Activated gamma-delta T cell treated with anti-CD3 and anti-CD28 coated beads, Interleukin-2, amount 50 U/mL, for 16 hours (primary cell): ENCODE results near the gene STPG3.

Source experiments
- DNase-seq: peaks from one replicate; pipeline ENCODE4 v3.0.0-alpha.2; 2020; ENCODE audit warnings: low read depth

The STPG3 gene

DNA sequence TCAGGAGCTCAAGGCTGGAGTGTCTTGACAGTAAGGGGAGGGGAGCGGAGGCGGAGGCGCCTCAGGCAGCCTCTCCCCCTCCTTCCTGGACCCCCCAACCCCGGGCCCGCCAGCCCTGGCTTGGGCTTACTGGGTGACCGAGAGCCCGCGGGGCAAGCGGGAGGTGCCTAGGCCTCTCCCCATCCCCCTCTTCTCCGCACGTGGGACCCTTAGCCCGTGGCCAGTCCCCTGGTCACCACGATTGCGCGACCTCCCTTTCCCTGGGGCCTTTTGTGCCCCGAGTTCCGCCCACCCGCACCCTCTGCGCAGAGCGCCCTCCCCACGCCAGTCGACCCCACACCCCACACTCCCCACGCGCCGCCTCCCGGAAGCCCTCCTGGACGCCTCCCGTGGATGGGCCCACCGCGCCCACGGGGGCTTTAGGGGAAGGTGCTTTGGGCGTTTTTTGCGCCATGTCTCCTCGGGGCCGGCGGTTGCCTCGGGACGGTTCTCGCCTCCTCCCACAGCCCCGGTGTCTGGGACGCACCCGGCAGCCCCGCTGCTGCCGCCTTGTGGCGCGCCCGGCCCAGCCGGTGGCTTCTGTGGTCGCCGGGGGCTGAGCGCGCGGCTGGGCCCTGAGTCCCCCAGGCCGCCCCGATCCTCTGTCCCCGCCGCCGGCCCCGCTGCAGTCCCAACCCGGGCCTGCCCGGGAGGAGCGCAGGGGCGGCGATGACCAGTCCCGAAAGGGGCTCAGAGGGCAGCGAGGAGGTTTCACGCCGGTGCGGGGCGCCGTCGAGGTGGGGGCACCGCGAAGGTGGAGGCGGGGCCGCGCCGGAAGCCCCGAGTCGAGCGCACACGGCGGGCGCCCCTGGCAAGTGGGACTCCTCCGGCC, 29.6 kb downstream of the STPG3 start:
- no peak for DNase-seq

DNA sequence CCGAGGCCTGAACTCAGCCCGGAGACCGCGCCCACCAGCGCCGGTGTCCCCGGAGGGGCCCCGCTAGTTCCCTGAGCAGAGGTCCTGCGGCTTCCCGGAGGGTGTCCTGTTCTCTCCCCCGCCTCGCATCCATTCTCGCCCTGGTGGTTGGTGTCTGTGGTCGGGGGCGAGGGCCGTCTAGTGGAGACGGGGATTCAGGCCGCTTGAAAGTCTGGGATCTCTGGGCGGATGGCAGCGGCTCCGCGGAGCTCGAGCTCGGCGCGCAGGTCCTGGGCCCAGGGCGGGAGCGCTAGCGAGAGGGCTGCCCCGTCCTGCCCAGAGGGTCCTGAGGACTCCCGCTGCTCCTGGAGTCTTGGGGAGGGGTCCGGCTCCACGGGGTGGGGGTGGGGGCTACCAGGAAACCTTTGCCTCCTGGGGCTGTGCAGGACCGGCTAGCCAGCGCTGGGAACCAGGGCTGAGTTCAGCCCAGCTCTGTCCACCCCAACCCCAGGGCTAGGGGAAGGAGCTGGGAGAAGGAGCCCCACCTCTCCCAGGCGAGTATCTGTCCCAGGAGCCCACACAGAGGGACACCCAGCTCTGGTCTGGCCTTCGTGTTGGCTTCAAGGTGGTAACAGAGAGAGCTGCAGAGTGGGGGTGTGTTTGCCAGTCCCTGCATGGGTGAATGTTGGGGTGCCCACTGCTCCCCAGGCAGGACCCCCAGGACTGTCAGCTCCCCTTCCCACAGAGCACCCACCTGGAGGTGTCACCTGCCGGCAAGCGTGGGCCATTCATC, 30.4 kb downstream of the STPG3 start:
- DNase-seq = no peak

DNA sequence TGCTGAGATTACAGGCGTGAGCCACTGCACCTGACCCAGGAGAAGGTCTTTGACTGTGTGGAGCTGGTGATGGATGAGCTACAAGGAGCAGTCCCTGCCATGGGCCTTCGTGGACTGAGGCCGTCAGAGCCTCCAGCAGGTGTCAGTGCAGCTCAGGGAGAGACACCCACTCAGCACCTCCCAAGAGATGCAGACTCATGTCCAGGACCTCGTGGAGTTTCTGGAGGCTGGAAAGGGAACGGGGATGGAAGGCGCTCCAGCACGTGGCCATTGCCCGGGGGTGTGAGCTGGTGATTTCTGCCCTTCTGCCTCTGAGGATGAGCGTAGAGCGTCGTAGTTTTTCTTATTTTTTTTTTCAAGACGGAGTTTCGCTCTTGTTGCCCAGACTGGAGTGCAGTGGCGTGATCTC, 35.9 kb downstream of the STPG3 start:
- no peak for DNase-seq

DNA sequence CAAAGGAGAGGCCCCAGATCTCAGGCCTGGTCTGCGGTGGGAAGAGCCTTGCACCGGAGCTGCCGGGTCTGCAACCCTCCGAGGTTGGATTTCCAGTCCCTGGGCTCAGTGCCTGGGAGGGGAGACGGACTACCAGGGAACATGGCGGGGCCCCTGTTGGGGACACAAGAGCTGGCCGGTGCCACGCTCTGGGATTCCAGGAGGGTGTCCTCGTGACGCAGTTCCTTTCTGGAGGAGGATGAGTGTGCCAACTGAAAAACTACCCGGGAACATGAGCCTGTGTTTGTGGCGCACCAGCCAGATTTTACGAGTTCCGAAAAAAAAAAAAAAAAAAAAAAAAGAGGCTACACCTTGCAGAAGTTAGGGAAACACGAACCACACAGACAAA, 42.0 kb downstream of the STPG3 start:
- no peak for DNase-seq

DNA sequence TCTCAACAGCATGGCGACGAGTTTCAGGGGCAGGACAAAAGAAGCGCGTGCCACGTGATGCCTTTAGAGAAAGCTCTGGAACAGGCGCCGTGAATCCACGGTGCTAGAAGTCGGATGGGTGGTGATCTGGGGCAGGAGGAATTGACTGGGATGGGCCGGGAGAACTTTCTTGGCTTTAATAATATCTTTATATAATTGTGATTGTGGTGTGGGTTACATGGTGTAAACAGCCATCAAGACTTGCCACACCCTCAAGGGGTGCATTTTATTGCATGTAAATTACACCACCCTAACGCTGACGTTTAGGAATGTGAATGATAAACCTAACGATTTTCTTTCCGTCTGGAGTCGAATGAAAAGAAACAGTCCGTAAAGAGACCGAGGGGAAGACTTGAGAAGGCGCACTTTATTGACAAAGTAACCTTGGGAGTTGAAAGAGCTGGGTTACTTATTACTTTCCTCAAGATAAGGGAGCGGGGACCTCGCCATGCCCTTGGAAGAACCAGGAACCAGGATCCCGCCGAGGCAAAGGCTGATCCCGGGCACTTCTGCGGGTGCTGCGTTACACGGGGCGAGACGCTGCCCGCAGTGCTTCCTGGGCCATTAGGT, 42.5 kb downstream of the STPG3 start:
- no peak for DNase-seq

DNA sequence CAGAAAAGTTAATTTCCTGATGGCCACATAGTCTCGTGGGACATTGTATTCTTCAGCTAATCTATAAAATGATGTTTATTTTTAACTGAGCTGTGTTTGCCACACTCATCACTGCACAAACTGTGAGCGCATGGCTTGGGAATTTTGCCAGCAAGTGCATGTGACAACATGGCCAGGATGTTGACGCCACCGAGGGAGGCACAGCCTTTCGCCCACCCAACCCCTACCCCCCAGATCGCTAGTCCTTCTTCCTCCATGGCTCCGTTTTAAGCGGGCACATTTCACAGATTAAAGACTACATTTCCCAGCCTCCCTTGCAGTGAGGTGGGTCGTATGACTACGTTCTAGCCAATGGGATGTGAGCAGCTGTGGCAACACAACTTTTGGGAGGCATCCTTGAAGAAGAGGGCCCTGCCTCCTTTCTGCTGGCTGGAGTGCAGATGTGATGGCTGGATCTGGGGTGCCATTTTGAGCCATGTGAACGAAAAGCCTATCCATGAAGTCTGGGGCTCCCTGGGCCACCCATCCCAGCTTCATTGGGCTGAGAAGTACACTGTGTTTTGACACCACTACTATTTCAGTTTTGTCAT, 43.1 kb downstream of the STPG3 start:
- DNase-seq = no peak

DNA sequence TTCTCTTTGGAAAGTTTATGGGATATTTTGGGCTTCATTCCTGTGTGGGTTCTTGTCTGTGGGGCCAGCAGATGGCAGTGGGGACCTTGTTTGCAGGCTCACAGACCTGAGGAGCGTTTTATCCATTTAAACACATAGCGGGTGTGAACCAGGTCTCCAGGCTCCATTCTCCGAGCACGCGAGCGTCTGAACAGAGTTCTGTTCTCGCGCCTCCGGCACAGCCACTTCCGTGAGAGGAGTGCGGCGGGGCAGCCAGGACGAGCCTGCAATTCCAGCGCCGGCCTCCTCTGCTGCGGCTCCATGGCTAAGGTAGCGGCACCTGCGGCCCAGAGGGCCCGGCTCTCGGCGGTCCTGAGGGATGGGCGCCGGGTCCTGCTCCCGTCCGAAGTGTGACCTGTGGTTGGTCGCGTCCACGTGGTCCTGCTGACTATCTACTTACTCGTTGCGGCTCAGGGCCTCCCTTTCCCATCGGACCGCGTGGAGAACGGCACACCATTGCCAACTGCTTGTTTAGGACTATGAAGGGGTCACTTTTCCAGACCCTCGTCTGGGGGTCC, 43.7 kb downstream of the STPG3 start:
- no peak for DNase-seq

DNA sequence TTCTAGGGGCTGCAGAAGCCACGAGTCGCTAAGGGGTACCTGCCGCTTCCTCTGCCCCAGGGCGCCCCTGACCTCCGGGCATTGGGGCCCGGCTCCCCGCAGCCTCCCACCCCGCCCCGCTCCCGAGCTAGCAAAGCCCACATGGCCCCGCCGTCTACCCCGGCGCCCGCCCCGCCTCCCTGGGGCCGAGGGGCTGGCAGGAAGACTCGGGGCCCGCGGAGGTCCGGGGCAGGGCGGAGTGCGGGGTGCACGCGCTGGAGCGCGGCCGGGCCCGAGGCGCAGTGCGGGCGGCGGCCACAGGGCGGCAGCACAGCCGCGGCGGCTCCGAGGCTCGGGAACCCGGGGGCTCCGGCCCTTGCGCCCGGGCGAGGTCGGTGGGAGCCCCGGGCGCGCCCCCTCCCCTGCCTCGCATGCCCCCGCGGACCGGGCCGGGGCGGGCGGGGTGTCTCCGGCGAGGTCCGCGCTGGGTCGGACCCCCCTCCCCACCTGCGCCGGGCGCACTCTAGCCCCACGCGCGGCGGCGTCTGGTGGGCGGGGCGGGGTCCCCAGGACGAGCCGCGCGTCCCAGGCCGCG, 44.2 kb downstream of the STPG3 start:
- DNase-seq = peak; percentile 25

DNA sequence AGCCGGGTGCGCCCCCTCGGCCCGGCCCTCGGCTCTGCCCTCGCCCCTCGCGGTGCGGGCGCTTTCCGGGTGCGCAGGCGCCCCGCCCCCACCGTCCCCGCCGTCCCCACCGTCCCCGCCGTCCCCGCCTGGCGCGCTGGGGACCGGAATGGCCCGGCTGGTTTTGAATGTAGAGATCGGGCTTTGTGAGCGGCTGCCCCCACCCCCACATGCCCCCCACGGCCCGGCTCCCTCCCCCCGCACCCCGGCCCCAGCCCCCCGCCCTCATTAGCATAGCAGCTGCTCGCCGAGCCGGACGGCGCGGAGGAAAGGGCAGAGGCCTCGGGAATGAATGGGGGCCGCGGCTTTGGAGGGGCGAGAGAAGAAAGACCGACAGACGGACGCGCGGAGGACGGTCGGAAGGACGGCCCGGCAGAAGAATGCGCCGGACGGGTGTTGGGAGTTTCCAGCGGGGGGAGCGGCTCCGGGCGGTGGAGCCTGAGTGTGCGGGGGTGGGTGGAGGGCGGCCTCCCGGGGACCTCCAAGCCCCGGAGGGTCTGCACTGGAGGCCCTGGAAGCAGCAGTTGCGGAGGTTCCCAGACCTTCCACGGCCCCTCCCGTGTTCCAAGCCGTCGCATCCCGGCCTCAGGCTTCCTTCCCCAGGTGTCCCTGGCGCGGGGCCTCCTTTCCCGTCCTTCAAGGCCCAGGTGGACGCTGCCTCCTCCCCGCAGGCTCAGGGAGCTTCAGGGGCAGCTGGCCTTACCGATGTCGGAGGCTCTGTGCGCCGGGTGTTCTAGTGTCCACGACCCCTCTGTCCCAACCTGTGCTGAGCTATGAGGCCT, 45.0 kb downstream of the STPG3 start:
- DNase-seq = no peak

DNA sequence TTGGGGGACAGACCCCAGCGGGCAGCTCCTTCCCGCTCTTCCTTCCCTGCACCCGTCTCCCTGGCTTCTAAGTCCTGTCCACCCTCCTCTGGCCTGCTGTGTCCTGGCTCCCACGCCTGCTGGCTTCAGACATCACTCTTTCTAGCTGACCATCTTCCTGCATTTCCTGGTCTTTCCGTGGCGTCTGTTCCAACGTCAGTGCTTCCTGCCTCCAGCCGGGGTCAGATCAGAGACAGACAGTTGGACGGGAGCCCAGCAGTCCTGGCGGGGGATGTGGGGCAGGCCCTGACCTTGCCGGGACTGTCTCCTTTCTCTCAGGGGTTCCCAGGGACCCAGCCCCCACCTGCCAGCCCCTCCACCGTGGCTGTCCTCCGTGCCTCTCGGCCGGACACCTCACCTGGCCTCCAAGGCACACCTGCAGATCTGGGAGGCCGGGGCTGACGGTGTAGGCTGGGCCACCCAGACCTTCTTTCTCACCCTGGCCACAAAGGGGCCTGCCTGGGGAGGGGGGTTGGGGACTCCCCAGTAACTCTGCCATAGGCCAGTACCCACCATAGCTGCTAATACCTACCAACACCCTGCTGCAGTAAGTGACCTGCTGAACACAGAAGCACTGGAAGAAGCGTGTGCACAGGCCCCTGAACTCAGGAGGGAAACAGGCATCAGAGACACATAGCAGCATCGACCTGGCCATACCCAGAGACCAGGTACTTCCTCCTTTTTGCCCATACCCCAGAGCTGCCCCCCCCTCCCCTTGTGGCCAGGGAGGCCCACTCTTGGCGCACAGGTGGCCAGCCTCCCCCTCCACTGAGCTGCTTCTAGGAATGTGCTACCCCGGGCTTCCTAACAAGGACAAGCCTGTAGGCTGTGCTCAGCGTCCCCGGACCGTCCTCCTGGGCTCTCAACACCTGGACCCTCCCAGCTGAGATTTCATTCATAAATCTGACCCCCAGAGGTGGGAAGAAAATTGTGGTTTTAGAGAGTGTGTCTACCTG, 45.9 kb downstream of the STPG3 start:
- no peak for DNase-seq

DNA sequence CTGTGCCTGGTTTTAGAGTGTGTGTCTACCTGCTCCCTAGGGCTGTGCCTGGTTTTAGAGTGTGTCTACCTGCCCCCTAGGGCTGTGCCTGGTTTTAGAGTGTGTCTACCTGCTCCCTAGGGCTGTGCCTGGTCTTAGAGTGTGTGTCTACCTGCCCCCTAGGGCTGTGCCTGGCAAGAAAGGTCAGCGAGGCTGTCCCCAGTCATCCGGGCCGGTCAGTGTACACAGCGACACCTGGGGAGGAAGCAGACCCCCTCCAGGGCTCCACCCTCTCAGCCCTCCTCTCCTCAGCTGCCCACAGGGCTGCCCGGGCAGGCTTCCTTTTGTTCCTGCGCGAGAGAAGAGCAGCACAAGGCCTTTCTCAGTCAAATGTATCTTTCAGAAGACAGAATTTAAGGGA, 46.9 kb downstream of the STPG3 start:
- DNase-seq = no peak

DNA sequence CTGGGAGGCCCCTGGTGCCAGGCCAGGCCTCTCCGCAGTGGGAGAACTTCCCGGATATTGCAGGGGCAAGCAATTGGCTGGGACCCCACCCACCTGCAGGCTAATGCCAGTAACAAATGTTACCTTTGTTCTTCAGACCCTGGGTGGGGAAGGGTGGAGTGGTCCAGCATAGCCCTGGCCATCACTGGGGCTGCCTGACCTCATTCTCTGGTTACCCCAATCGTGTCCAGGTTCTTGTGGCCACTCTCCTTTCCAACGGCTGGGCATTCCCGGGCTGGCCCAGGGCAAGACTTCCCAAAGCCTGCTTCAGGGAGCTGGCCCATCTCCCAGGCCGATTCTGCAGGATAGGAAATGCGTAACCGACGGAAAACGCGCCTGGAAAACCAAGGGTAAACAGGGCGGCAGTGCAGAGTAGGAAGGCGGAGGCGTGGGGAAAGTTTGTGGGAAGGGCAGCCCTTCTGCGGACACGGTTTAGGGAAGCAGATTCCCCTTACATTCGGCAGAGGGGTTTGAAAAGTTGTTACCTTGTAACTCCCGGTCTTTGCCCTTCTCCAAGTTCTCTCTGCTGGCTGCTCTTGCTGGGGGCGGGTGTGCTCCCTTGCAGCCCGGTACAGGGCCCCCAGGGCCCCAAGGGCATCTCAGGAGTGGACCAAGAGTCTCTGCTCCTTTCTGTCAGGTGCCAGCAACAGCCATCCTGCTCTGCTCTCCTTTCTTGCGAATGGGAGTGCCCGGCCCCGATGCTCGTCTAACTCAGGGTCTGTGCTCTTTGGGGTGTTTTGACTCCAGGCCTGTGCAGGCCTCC, 47.5 kb downstream of the STPG3 start:
- DNase-seq = no peak

DNA sequence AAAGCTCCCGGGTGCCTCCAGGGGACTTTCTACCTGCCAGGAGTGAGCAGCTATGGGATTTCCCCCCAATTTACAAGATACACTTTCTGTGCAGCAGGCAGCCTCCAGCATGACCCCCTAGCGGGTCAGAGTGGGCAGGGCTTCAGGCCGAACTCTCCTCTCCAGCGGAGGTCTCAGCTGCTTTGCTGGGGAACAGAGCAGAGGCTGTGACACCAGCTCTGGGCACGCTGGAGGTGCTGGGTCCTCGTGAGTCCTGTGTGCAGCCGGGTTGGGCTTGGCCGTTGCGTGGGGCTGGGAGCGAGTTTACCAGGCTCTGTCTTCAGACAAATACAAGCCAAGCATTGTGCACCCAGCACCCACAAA, 48.1 kb downstream of the STPG3 start:
- DNase-seq = no peak

DNA sequence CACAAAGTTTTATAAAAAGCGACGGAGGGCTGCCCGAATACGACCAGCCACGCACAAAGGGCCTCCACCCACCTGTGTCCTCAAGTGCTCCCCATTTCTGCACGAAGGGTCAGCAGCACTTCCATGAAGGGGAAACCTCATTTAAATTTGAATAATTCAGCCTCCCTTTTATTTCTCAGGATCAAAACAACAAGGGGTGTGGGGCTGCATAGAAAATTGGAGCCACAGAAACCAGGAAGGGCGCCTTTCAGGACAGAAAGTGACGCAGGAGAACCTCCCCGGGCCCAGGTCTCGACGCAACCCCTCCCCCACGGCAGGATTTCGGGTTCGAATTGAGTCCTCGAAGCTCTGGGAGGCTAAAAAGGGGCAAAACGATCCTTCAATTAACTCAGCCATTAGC, 48.9 kb downstream of the STPG3 start:
- DNase-seq = no peak

DNA sequence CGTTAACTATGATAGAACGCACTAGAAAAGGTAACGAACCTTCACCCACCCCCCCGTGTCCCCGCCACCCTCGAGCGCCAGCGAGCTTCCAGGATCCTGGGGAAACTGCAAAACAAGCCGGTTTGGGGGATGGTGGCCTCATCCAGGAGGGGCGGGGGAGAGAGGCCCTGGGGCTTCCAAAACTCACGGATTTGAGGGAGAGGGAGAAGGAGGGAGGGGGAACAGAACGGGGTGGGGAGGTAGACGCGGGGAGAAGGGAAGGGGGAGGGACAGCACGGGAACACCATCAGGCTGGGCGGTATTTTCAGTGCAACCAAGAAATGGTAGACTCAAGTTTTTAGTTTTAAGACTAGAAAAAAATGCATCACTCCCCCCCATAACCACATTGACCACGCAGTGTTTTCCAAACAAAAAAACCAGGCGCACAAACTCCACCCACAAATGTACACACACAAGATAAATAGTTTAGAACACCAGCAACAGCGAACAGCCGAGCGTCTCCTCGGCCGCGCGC, 49.5 kb downstream of the STPG3 start:
- no peak for DNase-seq

DNA sequence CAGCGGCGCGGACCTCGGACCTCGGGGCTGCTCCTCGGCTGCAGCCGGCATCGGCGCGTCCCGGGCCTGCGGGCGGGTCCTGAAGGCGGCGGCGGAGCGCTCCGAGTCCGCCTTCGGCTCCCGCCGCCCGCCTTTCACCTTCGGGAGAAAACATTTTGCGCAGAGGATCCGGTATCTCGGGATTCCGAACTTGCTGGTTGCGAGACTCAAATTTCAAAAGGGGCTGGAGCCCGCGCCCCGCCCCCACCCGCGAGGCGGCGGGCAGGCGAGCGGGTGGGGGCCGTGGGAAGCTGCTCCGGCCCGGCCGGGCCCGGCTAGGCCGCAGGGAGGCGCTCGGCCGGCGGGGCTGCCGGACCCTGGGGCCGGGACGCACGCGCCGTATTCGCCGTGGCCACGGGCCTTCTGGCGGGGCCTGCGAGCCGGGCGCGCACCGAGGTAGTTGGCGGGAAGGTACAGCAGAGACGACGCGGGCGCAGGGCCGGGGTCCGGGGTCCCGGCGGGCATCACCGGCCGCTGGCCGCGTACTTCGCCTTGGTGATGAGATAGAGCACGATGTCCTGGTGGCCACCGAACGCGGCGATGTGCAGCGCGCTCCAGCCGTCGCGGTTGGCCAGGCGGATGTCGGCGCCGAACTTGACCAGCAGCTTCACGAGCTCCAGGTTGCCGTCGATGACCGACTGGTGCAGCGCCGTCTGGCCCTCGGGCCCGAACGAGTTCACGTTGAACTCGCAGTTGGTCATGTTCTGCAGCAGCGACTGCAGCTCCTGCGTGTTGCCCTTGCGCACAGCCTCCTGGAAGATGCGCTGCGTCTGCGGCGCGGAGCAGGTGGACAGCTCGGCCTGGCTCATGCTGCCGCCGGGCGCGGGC, 50.2 kb downstream of the STPG3 start:
- no peak for DNase-seq

DNA sequence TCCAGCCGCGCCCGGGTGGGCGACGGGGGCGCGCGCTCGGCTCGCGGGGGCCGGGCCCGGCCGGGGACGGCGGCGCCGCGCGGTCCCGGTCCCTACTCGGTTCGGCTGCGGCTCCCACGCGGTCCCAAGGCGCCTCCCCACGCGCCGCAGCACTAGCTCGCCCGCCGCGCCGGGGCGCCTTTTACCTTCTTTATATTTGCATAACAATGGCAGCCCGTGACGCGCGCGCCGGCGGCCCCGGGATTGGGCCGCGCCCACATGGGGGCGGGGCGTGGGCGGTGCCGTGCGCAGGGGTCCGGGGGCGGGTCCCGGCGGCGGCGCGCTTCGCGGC, 51.0 kb downstream of the STPG3 start, which contains the start of gene NRARP:
Gene NRARP, minus strand, starts transcription at position 154 of the 331 bp plus-strand sequence. CDS start 343 bp downstream, outside the sequence.
- peak; percentile 86 for DNase-seq
